ENCODE results near the gene ZSCAN10. TPM values are rescaled to one million over a fixed set of nuclear protein-coding genes. Genes with fewer than 3 reads are reported as not detected.

ZSCAN10 gene
- total and polyA plus RNA-seq, 9 of the 15 experiments (the other 6 are each of a cell fraction or from before 2014, with no cell fraction given) = 0.22 TPM; not detected in 8

- TF ChIP-seq DEAF1 (CRISPR knock-in tag; IDR thresholded peaks at IDR 0.05) (peak; percentile 54), RAD21 (CRISPR knock-in tag; conservative IDR thresholded peaks at IDR 0.05 in 1 of 2, IDR thresholded peaks at IDR 0.05 in 1 of 2) (peak; percentile 72 to 79), ARID4B (CRISPR knock-in tag; IDR thresholded peaks at IDR 0.05) (peak; percentile 47; the same call in 1 of the 2 replicates), NFIX (CRISPR knock-in tag; IDR thresholded peaks at IDR 0.05; ENCODE audit: low read depth) (no peak), SREBF1 (IDR thresholded peaks at IDR 0.05; ENCODE audit: borderline replicate concordance, low read depth, low read length) (no peak), DACH1 (IDR thresholded peaks at IDR 0.05; ENCODE audit: partially characterized antibody) (peak; percentile 53), SETDB1 (IDR thresholded peaks at IDR 0.05; ENCODE audit: low read length) (no peak), POLR2G (IDR thresholded peaks at IDR 0.05; ENCODE audit: low read depth, low read length) (peak; percentile 67), ZNF124 (CRISPR knock-in tag; IDR thresholded peaks at IDR 0.05) (no peak), ATF7 (IDR thresholded peaks at IDR 0.05) (peak; percentile 48), NR1H2 (CRISPR knock-in tag; IDR thresholded peaks at IDR 0.05) (no peak), RB1 (IDR thresholded peaks at IDR 0.05; ENCODE audit: low read depth) (peak; percentile 57; the same call in 1 of the 2 replicates), ZNF224 (CRISPR knock-in tag; IDR thresholded peaks at IDR 0.05) (no peak), SIN3A (IDR thresholded peaks at IDR 0.05; ENCODE audit: borderline replicate concordance in 2 of 2, control insufficient read depth in 1 of 2, low read depth in 2 of 2, low read length in 2 of 2) (peak in 1 of 2 experiments; percentile 58; a peak in 1 of 4 replicates), POLR3G (IDR thresholded peaks at IDR 0.05; ENCODE audit: extremely low read depth, insufficient read length, insufficient replicate concordance) (no peak), ZNF518B (CRISPR knock-in tag; IDR thresholded peaks at IDR 0.05) (no peak)
These were observed 30.3 kb upstream of the ZSCAN10 start (continued) for GRCh38 chr16:3129137-3130131.
